HG03432 (cell line): ENCODE data around the gene KRT40.
"Not testable (repeated sequence)": the region's sequence is repeated elsewhere in the genome, so short reads cannot be mapped to it uniquely, and the experiment has no call there.

Experiments used
- ATAC-seq: cut with Tn5 transposase; IDR thresholded peaks from one replicate; pipeline ENCODE4 v1.9.1; 2021; ENCODE audit warnings: mild to moderate bottlenecking, moderate library complexity; ENCODE audit not compliant: unreplicated experiment

The KRT40 gene

DNA sequence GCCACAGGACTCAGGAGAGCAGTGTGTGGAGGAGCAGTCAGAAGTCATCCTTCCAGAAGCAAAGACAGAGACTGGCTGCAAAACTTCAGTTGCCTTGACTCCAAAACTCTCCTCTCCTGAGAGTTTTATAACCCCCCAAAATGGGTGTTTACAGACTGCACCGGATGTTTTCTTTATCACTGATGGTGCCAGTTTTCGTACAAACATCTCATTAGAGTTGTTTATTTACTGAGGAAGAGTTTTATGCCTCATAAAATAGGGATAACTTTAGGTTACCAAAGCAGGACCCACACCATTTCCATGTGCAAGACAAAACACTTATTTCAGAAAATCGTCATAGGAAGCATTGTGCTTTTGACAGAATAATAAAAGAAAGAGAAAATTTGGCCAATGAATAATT is at the start of gene KRT40:
TSS of gene KRT40 (minus strand) at position 101 of the 400 bp plus-strand sequence. CDS start at position 48, 53 bp downstream.
- no peak for ATAC-seq

DNA sequence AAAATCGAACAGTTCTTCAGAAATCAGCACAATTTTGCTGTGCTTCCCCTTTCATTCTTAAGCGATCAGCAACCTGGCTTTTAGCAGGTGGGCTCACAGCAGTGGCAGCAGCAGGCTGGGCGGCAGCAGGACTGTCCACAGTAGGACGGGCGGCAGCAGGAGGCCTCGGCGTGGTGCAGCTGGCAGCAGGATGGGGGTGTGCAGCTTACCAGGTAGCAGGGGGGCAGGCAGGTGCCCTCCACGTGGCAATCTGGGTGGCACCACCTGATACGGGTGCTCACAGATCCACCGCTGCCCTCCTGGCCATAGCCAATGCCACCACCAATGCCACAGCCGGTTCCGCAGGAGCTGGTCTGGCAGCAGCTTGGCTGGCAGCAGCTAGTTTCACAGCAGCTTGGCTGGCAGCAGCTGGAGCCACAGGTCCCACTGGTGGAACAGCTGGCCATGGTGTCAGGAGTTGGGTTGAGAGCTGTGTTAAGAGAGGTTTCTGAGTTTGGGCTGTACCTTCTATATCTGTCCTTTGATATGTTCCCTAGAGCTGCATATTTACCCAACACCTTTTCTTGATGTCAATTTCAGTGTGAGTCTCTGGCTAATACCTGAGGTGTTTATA is 45.6 kb upstream of the KRT40 start, which contains the start of gene KRTAP1-4:
TSS of gene KRTAP1-4 (minus strand) at position 563 of the 613 bp plus-strand sequence. CDS start at position 446, 117 bp downstream.
- no peak for ATAC-seq

DNA sequence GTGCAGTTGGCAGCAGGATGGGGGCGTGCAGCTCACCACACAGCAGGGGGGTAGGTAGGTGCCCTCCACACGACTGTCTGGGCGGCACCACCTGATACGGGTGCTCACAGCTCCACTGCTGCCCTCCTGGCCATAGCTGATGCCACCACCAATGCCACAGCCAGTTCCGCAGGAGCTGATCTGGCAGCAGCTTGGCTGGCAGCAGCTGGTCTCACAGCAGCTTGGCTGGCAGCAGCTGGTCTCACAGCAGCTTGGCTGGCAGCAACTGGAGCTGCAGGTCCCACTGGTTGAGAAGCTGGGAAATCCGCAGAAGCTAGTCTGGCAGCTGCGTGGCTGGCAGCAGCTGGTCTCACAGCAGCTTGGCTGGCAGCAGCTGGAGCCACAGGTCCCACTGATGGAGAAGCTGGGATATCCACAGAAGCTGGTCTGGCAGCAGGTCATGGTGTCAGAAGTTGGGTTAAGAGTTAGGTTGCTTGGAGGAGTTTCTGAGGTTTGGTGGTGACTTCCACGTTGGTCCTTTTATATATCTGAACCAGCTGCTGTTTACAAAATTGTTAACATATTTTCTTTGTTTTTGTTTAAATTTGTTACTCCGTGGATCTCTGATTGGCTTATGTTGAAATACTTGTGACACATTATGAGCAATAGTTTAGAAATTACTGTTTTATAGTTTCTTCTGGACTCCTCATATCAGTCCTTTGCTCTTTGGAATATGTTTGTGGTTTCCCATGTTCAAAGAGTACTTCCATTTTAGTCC is 42.8 kb upstream of the KRT40 start, which contains the start of gene KRTAP1-5:
TSS of gene KRTAP1-5 (minus strand) at position 494 of the 757 bp plus-strand sequence. CDS start at position 441, 53 bp downstream.
- ATAC-seq = no peak

DNA sequence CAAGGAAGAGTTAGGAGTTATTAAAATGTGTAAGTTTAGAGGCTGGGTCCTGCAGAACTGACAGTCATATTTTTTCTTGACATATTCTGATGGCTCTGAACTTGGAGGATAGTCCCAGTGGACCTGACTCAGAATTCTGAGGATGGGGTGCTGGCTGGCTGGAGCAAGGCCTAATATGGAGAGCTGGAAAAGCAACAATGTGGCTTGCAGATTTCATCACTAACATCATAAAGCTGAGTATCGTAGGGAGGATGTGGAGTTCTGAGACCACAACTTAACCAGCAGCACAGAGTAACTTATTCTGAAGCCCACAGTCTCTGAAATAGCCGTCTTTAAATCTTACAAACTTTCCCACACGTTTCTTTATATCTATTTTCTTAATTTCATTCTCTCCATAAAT is 40.6 kb upstream of the KRT40 start:
- ATAC-seq = no peak

GRCh38 chr17:41020336-41020735 is 36.2 kb upstream of the KRT40 start:
- no peak for ATAC-seq

GRCh38 chr17:41019415-41019814 is 35.3 kb upstream of the KRT40 start:
- ATAC-seq = no peak

GRCh38 chr17:41018541-41018940 is 34.4 kb upstream of the KRT40 start:
- no peak for ATAC-seq

DNA sequence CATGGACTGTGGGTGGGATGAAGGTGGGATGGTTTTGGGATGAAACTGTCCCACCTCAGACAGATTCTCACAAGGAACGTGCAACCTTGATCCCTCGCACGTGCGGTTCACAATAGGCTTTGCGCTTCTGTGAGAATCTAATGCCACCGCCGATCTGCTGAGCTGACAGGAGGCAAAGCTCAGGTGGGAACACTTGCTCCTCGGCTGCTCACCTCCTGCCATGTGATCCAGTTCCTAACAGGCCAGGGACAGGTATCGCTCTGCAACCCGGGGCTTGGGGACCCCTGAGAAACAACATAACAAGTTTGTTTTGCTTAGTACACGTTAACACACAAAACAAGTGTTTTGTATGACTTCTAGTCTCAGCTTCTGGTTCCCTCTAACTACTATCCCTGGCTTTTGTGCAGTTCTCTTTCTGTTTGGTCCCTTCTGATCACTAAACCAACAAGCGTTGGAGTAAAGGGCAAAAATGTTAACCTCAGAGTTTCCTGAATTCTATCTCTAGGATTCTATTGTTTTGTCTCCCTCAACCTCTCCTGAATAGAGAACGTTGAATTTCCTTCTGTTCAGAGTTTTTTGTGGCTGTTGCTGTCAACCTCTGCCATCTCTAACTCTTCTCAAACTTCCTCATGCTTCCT is 32.6 kb upstream of the KRT40 start:
- no peak for ATAC-seq

- no peak for ATAC-seq
These were observed 31.3 kb upstream of the KRT40 start for GRCh38 chr17:41015454-41015853.

DNA sequence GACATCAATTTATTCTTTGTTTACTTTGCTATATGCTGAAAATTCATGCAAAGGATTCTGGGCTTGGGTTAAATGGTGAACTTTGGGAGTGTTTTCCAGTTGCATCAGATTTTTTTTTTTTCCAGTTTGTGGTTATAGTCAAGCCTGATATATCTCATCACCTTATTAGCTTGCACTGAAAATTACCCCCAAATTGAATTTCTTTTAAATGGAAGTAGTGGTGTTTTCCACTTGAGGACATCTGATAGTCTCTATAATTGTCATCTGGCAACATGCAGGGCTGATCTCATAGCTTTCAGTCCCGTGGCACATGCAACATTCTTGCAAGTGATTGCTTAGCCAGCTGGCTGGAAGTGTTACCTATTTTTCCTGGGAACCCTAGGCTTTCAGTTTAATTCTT is 29.5 kb upstream of the KRT40 start:
- ATAC-seq = no peak

- no peak for ATAC-seq
These were observed 29.1 kb upstream of the KRT40 start for GRCh38 chr17:41013181-41013580.

DNA sequence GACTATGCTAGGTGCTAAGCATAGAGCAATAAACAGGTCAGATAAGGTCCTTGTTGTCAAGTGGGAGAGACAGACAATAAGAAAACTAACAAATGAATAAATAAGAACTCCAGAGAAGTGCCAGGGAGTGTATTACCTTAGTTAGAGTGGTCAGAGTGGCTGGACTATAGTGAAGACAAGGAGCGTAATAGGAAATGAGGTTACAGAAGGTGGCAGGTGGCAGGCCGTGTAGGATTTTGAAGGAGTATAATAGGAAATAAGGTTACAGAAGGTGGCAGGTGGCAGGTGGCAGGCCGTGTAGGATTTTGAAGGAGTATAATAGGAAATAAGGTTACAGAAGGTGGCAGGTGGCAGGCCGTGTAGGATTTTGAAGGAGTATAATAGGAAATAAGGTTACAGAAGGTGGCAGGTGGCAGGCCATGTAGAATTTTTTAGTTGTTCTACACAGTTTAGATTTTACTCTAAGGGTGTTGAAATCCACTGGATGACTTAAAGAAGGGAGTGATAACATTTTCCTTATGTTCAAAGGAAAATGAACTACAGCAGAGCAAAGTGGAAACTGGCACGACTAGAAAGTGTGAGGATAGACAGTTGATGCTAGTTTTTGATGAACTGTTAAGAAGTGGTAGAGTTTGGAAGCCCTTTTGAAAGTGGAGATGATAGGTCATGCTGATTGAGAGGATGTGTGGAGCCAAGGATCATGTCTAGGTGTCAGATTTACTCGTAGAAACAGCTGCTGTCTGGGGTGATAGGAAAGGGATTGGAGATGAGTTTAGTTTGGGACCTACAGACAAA is 28.4 kb upstream of the KRT40 start:
- ATAC-seq = no peak

DNA sequence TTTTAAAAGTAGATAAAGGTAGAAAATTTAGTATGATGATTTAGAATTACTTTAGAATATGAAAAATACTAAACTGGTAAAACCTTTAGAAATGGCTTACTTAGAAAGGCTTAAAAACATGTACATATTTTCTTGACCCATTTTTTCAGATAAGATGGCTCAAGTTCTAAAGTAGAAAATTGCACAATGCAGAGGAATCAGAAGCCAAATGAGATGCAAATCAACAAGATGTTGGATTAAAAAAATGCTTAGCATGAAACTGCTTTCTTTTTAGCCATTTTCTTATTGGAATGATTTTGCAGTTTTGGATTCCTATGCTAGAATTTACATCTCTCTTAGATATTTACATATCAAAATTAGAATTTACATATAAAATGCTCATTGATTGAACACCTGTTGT is 26.3 kb upstream of the KRT40 start:
- no peak for ATAC-seq

- ATAC-seq = no peak
These were observed 25.8 kb upstream of the KRT40 start for GRCh38 chr17:41009936-41010335.

DNA sequence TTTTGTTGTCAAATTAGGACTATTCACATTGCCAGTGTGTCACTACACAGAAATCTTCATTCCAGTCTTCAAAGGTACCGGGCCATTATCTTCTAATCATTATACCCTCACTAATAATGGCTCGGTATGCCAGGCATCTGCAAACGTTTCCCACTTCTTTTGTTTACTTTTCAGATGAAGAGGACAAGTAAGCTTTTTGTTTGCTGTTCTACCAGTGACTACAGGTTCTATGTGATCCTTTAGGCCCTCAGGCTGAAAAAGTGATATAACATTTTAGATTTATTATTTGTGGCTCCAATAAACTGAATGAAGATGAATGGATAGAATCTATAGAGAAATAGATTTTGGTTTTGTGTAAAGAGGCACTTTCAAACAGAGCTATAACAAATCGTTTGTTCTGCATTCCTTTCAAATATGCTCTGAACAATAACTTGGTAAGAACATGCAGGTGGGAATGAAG is 25.2 kb upstream of the KRT40 start:
- no peak for ATAC-seq

DNA sequence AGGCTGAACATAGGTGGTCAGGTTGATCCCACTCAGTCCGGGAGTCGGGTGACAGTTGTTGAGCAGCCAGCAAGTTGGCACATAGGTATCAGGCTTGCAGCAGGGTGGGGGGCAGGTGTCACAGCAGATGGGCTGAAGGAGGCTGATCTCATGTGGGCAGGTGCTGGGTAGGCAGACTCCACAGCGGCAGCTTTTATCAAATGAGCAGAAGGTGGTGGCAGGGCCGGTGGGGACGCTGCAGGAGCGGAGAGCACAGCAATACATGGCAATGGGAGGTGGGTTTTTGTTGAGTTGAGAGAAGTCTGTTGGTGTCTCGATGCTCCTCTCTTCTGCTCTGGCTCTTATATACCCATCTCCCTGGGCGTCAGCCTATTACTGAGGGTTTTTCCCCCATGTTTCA is 24.7 kb upstream of the KRT40 start, which contains the start of gene KRTAP3-1:
TSS of gene KRTAP3-1 (minus strand) at position 318 of the 400 bp plus-strand sequence. CDS start at position 264, 54 bp downstream.
- ATAC-seq = no peak

DNA sequence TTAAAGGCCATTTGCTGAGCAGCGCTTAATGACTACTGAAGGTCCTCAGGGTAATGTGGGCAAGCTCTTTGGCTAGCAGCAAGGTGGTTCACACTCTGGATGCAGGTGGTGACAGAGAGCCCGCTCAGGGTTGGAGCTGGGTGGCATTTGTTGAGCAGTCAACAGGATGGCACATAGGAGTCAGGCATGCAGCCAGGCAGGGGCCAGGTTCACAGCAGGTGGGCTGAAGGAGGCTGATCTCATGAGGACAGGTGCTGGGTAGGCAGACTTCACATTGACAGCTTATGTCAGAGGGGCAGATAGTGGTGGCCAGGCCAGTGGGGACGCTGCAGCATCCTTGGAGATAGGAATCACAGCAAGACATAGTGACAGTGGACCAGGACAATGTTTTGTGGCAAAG is 20.3 kb upstream of the KRT40 start:
- ATAC-seq = no peak

GRCh38 chr17:41003926-41004325 is 19.8 kb upstream of the KRT40 start:
- ATAC-seq = no peak

DNA sequence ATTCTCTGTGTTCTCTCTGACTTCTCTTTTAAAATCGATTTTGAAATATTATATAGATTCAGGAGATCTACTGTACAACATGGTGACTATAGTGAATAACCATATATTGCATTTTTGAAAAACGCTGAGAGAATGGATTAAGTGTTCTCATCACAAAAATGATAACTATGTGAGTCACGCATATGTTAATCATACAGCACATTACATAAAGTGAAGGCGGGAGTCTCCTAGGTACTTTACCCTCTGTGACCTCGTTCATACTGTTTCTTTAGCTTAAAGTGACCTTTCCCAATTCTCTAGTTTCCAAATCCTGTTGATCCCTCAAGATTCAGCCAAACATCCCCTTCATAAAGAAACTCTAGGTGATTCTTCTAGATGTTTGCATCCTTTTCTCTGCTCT is 18.7 kb upstream of the KRT40 start:
- no peak for ATAC-seq

- ATAC-seq = no peak
These were observed 17.7 kb upstream of the KRT40 start for GRCh38 chr17:41001795-41002194.

DNA sequence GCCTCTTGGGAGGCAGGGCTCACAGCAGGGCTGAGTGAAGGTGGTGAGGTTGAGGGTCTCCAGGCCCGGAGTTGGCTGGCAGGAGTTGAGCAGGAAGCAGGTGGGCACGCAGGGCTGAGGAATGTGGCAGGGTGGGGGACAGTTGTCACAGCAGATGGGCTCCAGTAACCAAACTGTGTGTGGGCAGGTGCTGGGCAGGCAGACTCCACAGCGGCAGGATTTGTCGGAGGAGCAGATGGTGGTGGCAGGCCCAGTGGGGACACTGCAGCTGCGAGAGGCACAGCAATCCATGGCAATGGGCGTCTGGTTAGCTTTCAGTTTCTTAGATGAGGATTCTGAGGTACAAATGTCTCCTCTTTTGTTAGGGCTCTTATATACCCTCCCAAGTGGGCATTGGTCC is 15.4 kb upstream of the KRT40 start, which contains the start of gene KRTAP3-2:
TSS of gene KRTAP3-2 (minus strand) at position 344 of the 400 bp plus-strand sequence. CDS start at position 291, 53 bp downstream.
- ATAC-seq = not testable (repeated sequence)
